ENCODE data around the gene BTBD9. TPM values are rescaled to one million over a fixed set of nuclear protein-coding genes. Genes with fewer than 3 reads are reported as not detected.
A peak's percentile ranks its signal among the peaks of the same experiment; 100 is the strongest.

The BTBD9 gene
- total RNA-seq, 1 donor from 2014 or later, result 4.5 TPM

DNA sequence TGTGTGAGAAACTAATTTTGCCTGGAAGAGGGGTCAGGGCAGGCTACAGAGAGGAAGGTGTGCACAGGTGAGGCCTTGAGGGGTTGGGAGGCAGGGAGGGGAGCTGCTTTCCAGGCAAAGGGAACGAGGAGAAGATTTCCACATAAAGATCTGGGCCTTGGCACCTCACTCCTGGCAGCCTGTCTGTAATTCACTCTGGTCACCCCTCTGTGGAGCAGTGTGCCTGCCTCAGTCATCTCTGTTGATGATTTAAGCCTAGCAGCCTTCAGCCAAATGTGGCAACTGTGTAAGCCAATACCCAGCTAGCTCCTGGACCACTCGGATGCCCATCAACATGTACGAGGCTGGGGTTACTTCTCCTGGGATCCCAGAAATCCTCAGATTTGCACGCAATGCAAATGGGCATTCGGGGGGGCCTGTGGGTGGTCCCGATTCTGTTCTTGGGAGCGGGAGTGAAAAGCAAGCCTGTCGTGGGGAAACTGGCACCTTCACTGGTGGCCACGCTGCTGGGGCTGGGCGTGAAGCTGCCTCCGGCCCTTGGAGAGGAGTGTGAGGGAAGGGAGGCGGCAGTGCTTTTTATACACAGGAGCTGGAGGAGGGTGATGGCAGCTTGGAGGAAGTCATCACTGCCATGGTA is 459.8 kb downstream of the BTBD9 start:
- FAIRE-seq (peak; percentile 64), DNase-seq (ENCODE audit: low read depth) (no peak)
- TF ChIP-seq CTCF (IDR thresholded peaks at IDR 0.05; ENCODE audit: insufficient read depth, low read length, severe bottlenecking), result no peak
- no peak overlapping the region for H3K4me3 ChIP-seq (ENCODE audit: low read depth, low read length)
- no peaks in the 10 kb centered on the region for H3K27me3 ChIP-seq (ENCODE audit: control insufficient read depth, insufficient read depth, low read length)
- no peaks in the 10 kb centered on the region for H3K36me3 ChIP-seq (ENCODE audit: control insufficient read depth, insufficient read depth, low read length)

- no peak for DNase-seq (ENCODE audit: low read depth)
Observed at GRCh38 chr6:38179300-38179699, 460.4 kb downstream of the BTBD9 start.

GRCh38 chr6:38178584-38178886 is 461.2 kb downstream of the BTBD9 start:
- H3K27me3 ChIP-seq (ENCODE audit: control insufficient read depth, insufficient read depth, low read length), result no peaks in the 10 kb centered on the region
- H3K4me3 ChIP-seq (ENCODE audit: low read depth, low read length), result no peak overlapping the region
- FAIRE-seq, result no peak
- no peaks in the 10 kb centered on the region for H3K36me3 ChIP-seq (ENCODE audit: control insufficient read depth, insufficient read depth, low read length)
- TF ChIP-seq CTCF (IDR thresholded peaks at IDR 0.05; ENCODE audit: insufficient read depth, low read length, severe bottlenecking), result no peak
- no peak for DNase-seq (ENCODE audit: low read depth)

More at GRCh38 chr6:38179300-38179699, 460.4 kb downstream of the BTBD9 start:
- no peak for FAIRE-seq
- H3K36me3 ChIP-seq (ENCODE audit: control insufficient read depth, insufficient read depth, low read length), result no peaks in the 10 kb centered on the region
- H3K4me3 ChIP-seq (ENCODE audit: low read depth, low read length), result no peak overlapping the region
- no peak for TF ChIP-seq CTCF (IDR thresholded peaks at IDR 0.05; ENCODE audit: insufficient read depth, low read length, severe bottlenecking)
- no peaks in the 10 kb centered on the region for H3K27me3 ChIP-seq (ENCODE audit: control insufficient read depth, insufficient read depth, low read length)

GRCh38 chr6:38177882-38178583 is 461.7 kb downstream of the BTBD9 start:
- H3K36me3 ChIP-seq (ENCODE audit: control insufficient read depth, insufficient read depth, low read length), result no peaks in the 10 kb centered on the region
- TF ChIP-seq CTCF (IDR thresholded peaks at IDR 0.05; ENCODE audit: insufficient read depth, low read length, severe bottlenecking), result no peak
- no peak overlapping the region for H3K4me3 ChIP-seq (ENCODE audit: low read depth, low read length)
- DNase-seq (ENCODE audit: low read depth) (no peak), FAIRE-seq (no peak)
- H3K27me3 ChIP-seq (ENCODE audit: control insufficient read depth, insufficient read depth, low read length), result no peaks in the 10 kb centered on the region

GRCh38 chr6:38176797-38177751 is 462.7 kb downstream of the BTBD9 start:
- DNase-seq (ENCODE audit: low read depth) (no peak), FAIRE-seq (peak; percentile 13)
- TF ChIP-seq CTCF (IDR thresholded peaks at IDR 0.05; ENCODE audit: insufficient read depth, low read length, severe bottlenecking), result no peak
- H3K4me3 ChIP-seq (ENCODE audit: low read depth, low read length), result no peak overlapping the region
- H3K27me3 ChIP-seq (ENCODE audit: control insufficient read depth, insufficient read depth, low read length), result no peaks in the 10 kb centered on the region
- H3K36me3 ChIP-seq (ENCODE audit: control insufficient read depth, insufficient read depth, low read length), result no peaks in the 10 kb centered on the region

Data from bronchial epithelial cell (primary cell).